ENCODE results near the gene GCC2.
"Not testable (repeated sequence)": the region's sequence is repeated elsewhere in the genome, so short reads cannot be mapped to it uniquely, and the experiment has no call there.

Gene GCC2

DNA sequence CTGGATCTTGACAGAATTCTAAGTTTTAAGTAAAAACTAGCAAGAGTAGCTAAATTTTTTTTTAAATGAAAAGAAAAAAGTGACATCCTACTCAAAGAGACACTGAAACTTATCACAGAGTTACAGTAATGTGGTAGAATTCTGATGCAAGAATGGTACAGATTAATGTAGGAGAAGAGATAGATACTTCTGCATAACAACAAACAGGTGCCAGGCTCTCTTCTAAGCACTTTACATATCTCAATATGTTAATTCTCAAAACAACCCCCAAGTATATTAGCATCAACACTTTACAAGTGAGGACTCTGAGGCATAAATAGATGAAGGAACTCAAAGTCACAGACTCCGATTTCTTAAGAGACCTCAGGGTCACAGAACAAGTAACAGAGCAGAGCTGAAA is 28.1 kb downstream of the GCC2 start:
- no peaks in the 10 kb centered on the region for H3K27me3 ChIP-seq (ENCODE audit: insufficient read depth, low read length)
- H3K27ac ChIP-seq (ENCODE audit: low read length) = no peak overlapping the region
- no peaks in the 10 kb centered on the region for H3K9me3 ChIP-seq (ENCODE audit: insufficient read depth, low read depth, low read length)
- H3K36me3 ChIP-seq (ENCODE audit: insufficient read depth, low read depth, low read length) = peaks cover 87% of the 10 kb centered on the region
- no peak overlapping the region for H3K4me3 ChIP-seq (ENCODE audit: low read length)
- no peaks in the 10 kb centered on the region for H3K4me1 ChIP-seq (ENCODE audit: insufficient read depth, low read length)
- no peak overlapping the region for H3K9ac ChIP-seq (ENCODE audit: low read depth, low read length)

DNA sequence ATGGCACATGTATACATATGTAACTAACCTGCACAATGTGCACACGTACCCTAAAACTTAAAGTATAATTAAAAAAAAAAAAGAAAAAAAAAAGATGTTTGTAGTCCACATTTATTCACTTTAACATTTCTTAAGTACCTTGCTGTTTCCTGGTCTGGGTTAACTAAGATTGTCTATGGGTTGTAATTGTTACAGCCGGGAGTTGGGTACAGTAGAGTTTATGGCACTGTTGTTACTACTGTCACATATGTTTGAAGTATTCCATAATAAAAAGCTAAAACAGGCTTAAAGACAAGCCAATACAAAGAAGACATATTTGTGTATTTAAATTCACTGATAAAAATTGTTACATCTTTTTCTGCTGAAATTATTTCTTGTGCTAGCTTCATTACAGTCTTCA is 36.2 kb downstream of the GCC2 start:
- Histone ChIP-seq H3K27ac (ENCODE audit: low read length) (no peak overlapping the region), H3K9me3 (ENCODE audit: insufficient read depth, low read depth, low read length) (no peaks in the 10 kb centered on the region; the same call in 1 of the 2 replicates), H3K27me3 (ENCODE audit: insufficient read depth, low read length) (no peaks in the 10 kb centered on the region), H3K4me1 (ENCODE audit: insufficient read depth, low read length) (no peaks in the 10 kb centered on the region), H3K36me3 (ENCODE audit: insufficient read depth, low read depth, low read length) (peaks cover 87% of the 10 kb centered on the region), H3K9ac (ENCODE audit: low read depth, low read length) (no peak overlapping the region), H3K4me3 (ENCODE audit: low read length) (no peak overlapping the region)

DNA sequence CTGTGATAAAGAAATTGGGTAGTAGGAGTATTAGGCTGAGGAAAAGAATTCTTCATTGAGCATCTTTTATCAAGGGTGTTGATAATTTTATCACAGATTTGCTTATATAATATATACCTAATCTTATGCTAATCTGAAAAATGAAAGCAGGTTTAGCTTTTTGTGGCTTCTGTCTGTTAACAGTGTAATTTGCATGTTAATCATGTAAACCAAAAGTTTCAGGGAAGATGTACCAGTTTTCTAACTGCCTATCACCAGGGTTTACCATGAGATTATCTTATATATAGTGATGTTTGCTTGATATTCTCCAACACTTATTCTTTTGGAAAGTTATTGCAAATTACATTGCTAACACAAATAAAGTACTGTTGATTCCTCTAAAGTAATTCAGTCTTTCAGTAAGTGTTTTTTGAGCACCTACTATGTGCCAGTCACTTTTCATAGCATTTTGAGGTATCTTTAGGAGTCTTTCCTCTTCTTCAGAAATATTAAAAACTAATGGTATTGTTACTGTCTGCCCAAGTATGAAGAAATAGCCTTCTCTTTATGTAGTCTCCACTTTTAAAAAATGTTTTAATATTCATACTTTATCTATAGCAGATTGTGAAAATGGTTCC is 41.6 kb downstream of the GCC2 start:
- Histone ChIP-seq H3K9me3 (ENCODE audit: insufficient read depth, low read depth, low read length) (no peaks in the 10 kb centered on the region), H3K4me3 (ENCODE audit: low read length) (no peak overlapping the region), H3K4me1 (ENCODE audit: insufficient read depth, low read length) (no peaks in the 10 kb centered on the region), H3K27me3 (ENCODE audit: insufficient read depth, low read length) (no peaks in the 10 kb centered on the region), H3K9ac (ENCODE audit: low read depth, low read length) (no peak overlapping the region), H3K27ac (ENCODE audit: low read length) (no peak overlapping the region), H3K36me3 (ENCODE audit: insufficient read depth, low read depth, low read length) (peaks cover 86% of the 10 kb centered on the region)

DNA sequence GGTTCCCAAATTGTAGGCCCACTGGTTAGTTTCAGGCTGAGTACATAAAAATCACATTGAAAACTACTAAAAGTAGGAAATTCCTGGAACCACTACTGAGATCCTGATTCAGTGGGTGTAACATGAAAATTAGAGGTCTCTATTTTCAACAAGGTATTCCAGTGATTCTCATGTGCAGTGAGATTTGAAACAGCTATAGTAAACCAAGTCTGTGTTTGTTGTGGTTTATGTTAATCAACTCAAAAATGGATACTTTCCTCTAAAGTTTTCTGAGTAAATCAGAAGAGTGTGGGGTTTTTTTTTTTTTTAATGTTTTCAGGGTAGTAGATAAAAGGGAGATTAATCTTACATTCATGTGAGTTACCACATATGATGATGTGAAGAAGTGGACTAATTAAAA is 42.8 kb downstream of the GCC2 start:
- no peaks in the 10 kb centered on the region for H3K9me3 ChIP-seq (ENCODE audit: insufficient read depth, low read depth, low read length)
- peaks cover 78% of the 10 kb centered on the region for H3K36me3 ChIP-seq (ENCODE audit: insufficient read depth, low read depth, low read length)
- H3K27me3 ChIP-seq (ENCODE audit: insufficient read depth, low read length) = no peaks in the 10 kb centered on the region
- no peak overlapping the region for H3K9ac ChIP-seq (ENCODE audit: low read depth, low read length)
- no peak overlapping the region for H3K27ac ChIP-seq (ENCODE audit: low read length)
- no peaks in the 10 kb centered on the region for H3K4me1 ChIP-seq (ENCODE audit: insufficient read depth, low read length)
- no peak overlapping the region for H3K4me3 ChIP-seq (ENCODE audit: low read length)

DNA sequence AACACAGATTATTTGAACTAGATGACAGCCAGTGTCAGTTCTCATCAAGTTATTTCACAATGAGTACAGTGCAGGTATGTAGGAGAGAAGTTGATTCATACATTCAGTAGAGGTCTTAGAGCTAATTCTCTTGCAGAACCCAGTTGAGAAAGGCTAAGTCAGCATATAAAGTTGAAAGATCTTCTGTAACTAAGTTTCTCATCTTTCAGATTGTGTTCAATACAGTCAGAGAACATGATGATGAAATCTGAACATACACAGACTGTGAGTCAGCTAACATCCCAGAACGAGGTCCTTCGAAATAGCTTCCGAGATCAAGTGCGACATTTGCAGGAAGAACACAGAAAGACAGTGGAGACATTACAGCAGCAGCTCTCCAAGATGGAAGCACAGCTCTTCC is 43.4 kb downstream of the GCC2 start:
- H3K9ac ChIP-seq (ENCODE audit: low read depth, low read length) = no peak overlapping the region
- H3K27ac ChIP-seq (ENCODE audit: low read length) = no peak overlapping the region
- peaks cover 73% of the 10 kb centered on the region for H3K36me3 ChIP-seq (ENCODE audit: insufficient read depth, low read depth, low read length)
- no peaks in the 10 kb centered on the region for H3K4me1 ChIP-seq (ENCODE audit: insufficient read depth, low read length)
- H3K4me3 ChIP-seq (ENCODE audit: low read length) = no peak overlapping the region
- no peaks in the 10 kb centered on the region for H3K9me3 ChIP-seq (ENCODE audit: insufficient read depth, low read depth, low read length)
- no peaks in the 10 kb centered on the region for H3K27me3 ChIP-seq (ENCODE audit: insufficient read depth, low read length)

DNA sequence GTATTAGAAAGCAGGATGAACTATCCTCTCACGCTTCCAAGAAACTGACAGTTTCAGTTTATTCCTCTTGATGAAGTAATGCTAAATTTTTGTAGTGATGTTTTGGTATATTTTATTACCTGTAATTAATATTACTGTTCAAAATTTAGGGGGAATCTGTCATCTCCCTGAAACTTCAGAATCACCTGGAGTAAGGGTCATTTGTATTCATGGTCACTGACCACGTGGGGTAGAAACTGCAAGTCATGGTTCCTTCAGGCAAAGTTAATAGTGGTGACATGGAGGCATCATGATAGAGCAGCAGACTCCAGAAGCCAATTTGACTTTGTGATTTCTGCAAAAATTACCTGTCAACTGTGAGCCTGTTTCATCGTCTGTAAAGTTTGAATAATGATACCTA is 47.2 kb downstream of the GCC2 start:
- H3K4me1 ChIP-seq (ENCODE audit: insufficient read depth, low read length); H3K4me3 ChIP-seq (ENCODE audit: low read length); H3K27ac ChIP-seq (ENCODE audit: low read length); H3K27me3 ChIP-seq (ENCODE audit: insufficient read depth, low read length); H3K9me3 ChIP-seq (ENCODE audit: insufficient read depth, low read depth, low read length); H3K9ac ChIP-seq (ENCODE audit: low read depth, low read length): not testable (repeated sequence)
- H3K36me3 ChIP-seq (ENCODE audit: insufficient read depth, low read depth, low read length) = peaks cover 45% of the 10 kb centered on the region

DNA sequence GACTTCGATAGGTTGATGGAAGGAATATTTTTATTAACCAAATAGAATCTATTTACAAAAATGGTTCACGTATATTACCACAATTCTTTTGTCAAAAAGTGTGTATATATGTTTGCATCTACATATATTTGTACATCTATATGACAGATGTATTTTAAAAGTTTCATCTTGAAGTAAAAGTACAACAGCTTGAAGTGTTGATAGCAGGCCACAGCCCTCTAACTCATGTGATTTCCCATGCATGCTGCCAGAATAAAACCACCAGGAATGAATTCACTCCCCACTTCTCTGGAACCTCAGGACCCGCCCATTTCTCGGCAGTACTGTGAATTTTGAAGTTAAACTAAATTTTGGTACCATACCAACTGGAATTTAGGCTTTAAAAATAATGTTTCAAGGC is 58.6 kb downstream of the GCC2 start:
- H3K27ac ChIP-seq (ENCODE audit: low read length); H3K27me3 ChIP-seq (ENCODE audit: insufficient read depth, low read length); H3K4me1 ChIP-seq (ENCODE audit: insufficient read depth, low read length); H3K9ac ChIP-seq (ENCODE audit: low read depth, low read length); H3K4me3 ChIP-seq (ENCODE audit: low read length); H3K9me3 ChIP-seq (ENCODE audit: insufficient read depth, low read depth, low read length): not testable (repeated sequence)
- H3K36me3 ChIP-seq (ENCODE audit: insufficient read depth, low read depth, low read length) = peaks cover 19% of the 10 kb centered on the region

DNA sequence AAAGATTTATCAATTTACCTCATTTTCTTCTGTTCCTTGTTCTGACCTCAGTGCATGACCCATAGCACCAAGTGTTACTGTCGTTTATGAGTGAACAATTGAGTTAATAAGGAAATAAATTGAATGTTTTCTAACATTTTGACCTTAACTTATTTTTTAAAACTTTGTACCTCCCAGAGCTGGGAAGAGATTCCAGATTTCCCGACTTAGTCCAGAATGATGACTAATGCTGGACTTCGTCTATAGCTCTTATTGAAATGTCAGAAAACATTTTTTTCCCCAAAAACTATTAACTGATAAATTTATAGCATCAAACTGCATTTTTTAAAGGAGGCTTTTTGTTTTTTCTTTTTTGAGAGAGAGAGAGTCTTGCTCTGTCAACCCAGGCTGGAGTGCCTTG is 63.4 kb downstream of the GCC2 start:
- H3K36me3 ChIP-seq (ENCODE audit: insufficient read depth, low read depth, low read length); H3K9me3 ChIP-seq (ENCODE audit: insufficient read depth, low read depth, low read length); H3K9ac ChIP-seq (ENCODE audit: low read depth, low read length); H3K27me3 ChIP-seq (ENCODE audit: insufficient read depth, low read length); H3K4me3 ChIP-seq (ENCODE audit: low read length); H3K4me1 ChIP-seq (ENCODE audit: insufficient read depth, low read length); H3K27ac ChIP-seq (ENCODE audit: low read length): not testable (repeated sequence)

DNA sequence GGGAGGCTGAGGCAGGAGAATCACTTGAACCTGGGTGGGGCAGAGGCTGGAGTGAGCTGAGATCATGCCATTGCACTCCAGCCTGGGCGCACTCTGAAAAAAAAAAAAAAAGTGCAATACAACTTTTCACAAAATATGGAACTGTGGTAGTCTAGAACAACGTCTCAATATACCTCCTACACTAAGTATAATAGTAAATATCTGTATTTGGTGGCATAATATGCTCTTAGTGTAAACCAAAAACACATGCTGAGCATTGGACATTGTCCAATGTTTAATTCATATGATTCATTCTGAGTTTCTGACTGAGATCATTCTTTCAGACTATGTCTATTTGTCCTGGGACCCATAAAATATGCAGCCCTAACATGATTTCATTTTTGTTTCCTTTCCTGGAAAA is 65.5 kb downstream of the GCC2 start:
- not testable (repeated sequence) for H3K4me1 ChIP-seq (ENCODE audit: insufficient read depth, low read length); H3K27me3 ChIP-seq (ENCODE audit: insufficient read depth, low read length); H3K9me3 ChIP-seq (ENCODE audit: insufficient read depth, low read depth, low read length); H3K36me3 ChIP-seq (ENCODE audit: insufficient read depth, low read depth, low read length); H3K27ac ChIP-seq (ENCODE audit: low read length); H3K4me3 ChIP-seq (ENCODE audit: low read length); H3K9ac ChIP-seq (ENCODE audit: low read depth, low read length)

DNA sequence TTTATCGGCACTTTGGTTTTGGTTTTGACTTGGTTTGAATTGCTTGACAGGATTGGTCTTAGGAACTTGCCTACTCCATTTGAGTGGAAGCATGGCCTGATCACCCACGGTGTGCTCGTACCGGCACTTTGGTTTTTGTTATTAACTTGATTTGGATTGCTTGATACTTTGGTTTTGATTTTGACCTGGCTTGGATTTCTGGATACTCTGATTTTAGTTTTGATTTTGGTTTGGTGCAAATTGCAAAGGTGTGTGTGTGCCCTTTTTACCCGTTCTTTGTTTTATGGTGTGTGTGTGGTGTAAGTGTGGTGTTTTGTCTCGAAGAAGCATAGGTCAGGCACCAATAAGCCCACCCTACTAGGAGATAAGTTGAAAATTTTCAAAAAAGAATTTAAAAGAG is 75.7 kb downstream of the GCC2 start:
- H3K27ac ChIP-seq (ENCODE audit: low read length); H3K9me3 ChIP-seq (ENCODE audit: insufficient read depth, low read depth, low read length); H3K9ac ChIP-seq (ENCODE audit: low read depth, low read length); H3K36me3 ChIP-seq (ENCODE audit: insufficient read depth, low read depth, low read length); H3K4me3 ChIP-seq (ENCODE audit: low read length); H3K27me3 ChIP-seq (ENCODE audit: insufficient read depth, low read length); H3K4me1 ChIP-seq (ENCODE audit: insufficient read depth, low read length): not testable (repeated sequence)

DNA sequence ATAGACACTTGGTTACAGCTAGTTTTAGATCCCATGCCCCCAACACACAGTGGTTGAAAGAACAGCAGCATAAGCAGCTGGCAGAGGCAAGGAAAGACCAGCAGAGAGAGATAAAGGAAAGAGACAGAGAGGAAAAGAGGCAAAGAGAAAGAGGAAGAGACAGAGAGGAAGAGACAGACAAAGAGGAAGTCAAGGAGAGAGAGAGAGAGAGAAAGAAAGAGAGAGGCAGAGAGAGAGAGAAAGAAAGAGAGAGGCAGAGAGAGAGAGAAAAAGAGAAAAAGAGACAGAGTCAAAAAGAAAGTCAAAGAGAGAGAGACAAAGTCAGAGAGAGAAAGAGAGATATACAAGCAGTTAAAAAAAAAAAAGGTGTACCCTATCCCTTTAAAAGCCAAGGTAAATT is 76.3 kb downstream of the GCC2 start:
- not testable (repeated sequence) for H3K9ac ChIP-seq (ENCODE audit: low read depth, low read length); H3K36me3 ChIP-seq (ENCODE audit: insufficient read depth, low read depth, low read length); H3K27me3 ChIP-seq (ENCODE audit: insufficient read depth, low read length)

DNA sequence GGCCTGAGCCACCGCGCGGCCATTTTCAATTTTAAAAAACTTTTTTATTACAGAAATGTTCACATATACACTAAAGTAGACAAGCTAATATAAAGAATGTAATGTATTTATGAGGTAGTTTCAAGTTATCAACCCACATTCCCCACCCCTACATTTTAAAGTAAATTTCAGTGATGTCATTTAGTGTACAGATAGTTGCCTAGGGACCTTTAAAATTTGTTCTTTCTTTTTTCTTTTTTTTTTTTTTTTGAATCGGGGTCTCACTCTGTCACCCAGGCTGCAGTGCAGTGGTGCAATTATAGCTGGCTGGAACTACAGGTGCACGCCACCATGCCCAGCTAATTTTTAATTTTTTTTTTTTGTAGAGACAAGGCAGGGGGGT is 82.7 kb downstream of the GCC2 start:
- peaks cover 6% of the 10 kb centered on the region; the same call in 1 of the 2 replicates for H3K4me1 ChIP-seq (ENCODE audit: insufficient read depth, low read length)
- H3K9me3 ChIP-seq (ENCODE audit: insufficient read depth, low read depth, low read length) = no peaks in the 10 kb centered on the region
- H3K9ac ChIP-seq (ENCODE audit: low read depth, low read length) = no peak overlapping the region
- H3K36me3 ChIP-seq (ENCODE audit: insufficient read depth, low read depth, low read length) = no peaks in the 10 kb centered on the region
- H3K27ac ChIP-seq (ENCODE audit: low read length) = no peak overlapping the region
- H3K27me3 ChIP-seq (ENCODE audit: insufficient read depth, low read length) = peaks cover 18% of the 10 kb centered on the region
- no peak overlapping the region for H3K4me3 ChIP-seq (ENCODE audit: low read length)

More for the DNA sequence above, 76.3 kb downstream of the GCC2 start:
- H3K27ac ChIP-seq (ENCODE audit: low read length); H3K4me1 ChIP-seq (ENCODE audit: insufficient read depth, low read length); H3K9me3 ChIP-seq (ENCODE audit: insufficient read depth, low read depth, low read length); H3K4me3 ChIP-seq (ENCODE audit: low read length): not testable (repeated sequence)
